Renal pelvis (tissue), 4 donors: ENCODE measurements around the gene KLHDC8A. TPM values are rescaled to one million over a fixed set of nuclear protein-coding genes. Genes with fewer than 3 reads are reported as not detected.

Experiments
- DNase-seq: peaks from one replicate; pipeline ENCODE4 v3.0.0-alpha.2; 2013
- polyA plus RNA-seq, 3 donors: library from polyadenylated mRNA; unstranded; fragments of 120-200 nt; gene quantifications; one replicate each; pipeline ENCODE4 v1.2.1, GENCODE V29; 2013; ENCODE audit not compliant: insufficient read length in 3 of 3

KLHDC8A gene
- polyA plus RNA-seq, 3 donors = 1.9 to 2.1 (median 2.1) TPM

- DNase-seq = no peak
These were observed 9.7 kb downstream of the KLHDC8A start for GRCh38 chr1:205346956-205347574.

- DNase-seq = no peak
These were observed 11.0 kb downstream of the KLHDC8A start for GRCh38 chr1:205345761-205346160.

DNA sequence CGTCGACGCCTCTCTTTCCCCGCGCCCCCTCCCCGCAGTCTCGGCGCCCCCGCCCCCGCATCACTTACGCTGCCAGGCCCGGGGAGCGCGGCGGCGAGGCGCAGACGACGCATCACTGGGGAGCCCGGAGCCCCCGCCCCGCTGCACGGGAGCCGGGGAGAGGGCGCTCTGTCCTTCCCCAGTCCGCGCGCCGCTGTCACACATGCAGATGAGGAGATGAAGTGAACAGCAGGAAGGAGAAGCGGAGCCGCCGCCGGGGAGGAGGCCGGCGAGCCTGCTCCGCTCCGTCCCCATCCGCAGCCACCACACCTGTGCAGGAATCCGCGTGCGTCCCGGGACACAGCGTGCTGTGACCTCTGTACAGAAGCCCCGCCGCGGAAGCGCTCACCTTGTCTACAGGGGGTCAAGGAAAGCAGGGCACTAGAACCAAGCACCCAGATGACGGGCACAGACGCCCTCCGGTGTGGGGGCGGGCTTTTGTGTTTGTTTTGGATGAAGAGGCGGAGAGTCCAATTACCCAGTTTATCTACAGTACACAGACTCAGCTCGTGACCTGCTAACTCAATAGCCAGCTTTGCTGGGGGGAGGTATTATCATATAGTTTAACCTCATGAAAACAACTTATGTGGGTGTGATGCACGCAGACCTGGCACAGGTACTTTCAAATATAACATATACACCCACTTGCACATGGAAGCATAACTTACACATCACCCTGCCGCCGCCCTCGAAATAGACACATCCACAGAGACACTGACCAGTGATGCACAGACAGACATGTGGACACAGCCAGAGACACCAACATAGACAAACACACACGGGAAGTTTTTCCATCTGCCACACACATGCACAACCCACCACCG, 12.4 kb downstream of the KLHDC8A start:
- no peak for DNase-seq

DNA sequence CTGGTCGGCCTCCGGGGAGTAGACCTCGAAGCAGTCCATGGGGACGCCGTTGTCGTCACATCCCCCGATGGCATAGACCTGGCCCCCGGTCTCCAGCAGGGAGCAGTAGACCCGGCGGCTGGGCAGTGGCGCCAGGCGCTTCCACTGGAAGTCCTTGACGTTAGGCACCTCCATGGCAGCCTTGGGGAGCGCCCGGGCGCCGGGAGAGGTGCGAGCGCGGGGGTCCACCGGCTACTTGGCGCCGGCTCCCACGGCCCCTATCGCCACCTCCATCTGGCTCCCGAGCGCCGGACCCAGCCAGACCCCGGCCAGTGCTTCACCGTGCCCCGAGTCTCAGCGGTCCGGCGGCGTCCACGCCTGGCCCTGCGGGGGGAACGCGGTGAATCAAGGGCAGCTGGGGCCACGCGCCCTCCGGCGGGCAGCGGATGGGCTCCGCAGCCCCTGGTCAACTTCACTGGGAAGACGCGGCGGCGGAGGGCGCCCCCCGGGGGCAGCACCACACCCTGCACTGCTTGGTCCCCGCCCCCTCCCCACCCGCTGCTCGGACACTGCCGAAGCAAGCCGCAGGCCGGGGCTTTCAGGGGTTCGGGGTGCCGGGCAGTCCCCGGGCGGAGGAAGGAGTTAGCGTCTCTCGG, 13.2 kb downstream of the KLHDC8A start:
- DNase-seq = no peak

DNA sequence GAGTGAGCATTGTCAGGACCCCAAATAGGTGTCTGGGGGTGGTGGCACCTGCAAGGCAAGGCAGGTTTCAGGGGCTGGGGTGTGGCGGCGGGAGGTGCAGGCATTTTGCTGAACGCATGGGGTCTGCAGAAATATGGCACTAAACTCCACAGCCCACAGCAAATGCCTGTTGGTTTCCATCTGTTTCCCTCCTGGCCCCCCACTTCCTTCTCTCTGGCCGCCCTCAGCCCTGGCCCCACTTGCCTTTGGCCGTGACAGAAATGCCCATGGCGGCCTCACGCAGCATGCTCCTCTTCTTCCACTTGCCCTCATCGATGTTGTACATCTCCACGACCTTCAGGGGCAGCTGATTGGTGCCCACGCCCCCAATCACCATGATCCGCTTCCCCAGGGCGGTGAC, 13.7 kb downstream of the KLHDC8A start:
- DNase-seq = no peak

GRCh38 chr1:205340676-205341075, 16.0 kb downstream of the KLHDC8A start:
- no peak for DNase-seq

DNA sequence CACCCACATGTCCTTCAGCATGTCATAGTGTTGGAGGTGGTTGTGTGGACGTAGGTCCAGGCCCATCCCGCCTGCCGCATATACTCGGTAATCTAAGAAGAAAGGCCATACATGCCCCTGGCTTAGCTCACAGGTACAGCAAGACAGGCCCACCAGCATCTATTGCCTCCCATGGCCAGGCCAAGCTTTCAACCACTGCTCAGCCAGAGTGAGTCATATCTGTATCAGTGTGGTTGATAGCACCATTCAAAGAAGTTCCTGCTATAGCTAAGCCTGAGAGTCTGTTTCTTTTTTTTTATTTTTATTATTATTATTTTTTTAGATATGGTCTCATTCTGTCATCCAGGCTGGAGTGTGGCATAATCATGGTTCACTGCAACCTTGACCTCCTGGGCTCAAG, 17.0 kb downstream of the KLHDC8A start:
- DNase-seq = no peak

DNA sequence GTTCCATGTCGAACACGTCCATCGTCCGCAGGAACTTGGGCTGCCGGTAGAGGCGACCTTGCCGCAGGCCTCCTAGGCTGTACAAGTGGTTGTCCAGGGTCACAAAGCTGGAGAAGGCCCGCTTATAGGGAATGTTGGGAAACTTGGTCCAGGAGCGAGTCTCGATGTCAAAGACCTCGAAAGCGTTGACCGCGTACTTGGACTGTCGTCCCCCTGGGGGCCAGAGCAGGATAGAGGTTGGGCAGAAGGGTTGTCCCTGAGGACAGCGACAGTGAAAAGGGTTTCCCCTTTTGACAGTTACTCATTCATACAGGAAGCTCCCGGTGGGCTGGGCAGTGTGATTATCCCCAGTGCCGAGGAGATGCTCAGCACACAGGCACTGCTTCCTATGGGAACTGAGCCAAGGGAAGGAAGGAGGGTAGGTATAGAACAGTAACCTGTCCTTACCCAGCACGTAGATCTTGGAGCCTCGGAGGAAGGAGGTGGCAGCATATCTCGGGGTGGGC, 17.5 kb downstream of the KLHDC8A start:
- DNase-seq = no peak

DNA sequence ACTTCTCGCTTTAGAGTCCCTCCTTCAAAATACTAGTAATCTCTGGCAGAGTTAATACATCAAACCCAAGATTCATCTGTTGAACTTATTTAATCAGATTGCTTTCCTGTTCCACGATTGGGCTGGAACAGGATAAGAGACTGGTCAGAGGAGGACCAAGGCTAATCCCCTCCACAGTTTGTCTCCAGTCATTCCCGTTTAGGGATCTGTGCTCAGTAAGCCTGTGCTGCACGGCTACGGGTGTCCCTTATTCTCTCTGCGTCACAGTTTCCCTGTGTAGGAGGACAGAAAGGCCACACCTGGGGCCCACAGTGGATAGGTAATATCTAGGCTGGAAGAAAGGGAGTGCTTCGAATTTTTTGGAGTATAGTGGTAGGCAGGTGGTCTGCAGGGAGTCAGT, 18.7 kb downstream of the KLHDC8A start:
- DNase-seq = no peak

DNA sequence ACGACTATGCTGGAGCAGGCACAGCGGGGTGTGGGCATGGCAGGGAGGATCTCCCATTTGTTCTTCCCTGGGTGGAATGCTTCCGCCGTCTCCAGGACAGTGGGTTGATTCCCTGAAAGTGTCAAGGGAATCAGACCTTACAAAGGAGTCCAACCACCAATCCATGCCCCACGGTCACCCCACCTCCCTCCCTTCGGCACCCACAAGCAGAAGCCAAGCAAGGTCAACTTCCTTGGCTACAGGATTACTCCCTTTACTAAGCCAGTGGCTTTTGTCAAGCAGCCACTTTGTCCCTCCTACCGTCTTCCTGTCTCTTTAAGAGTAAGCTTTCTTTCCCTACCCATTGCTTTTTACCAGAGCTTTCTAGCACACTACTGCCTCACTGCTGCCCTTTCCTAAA, 19.2 kb downstream of the KLHDC8A start:
- no peak for DNase-seq

- DNase-seq = peak; percentile 82
These were observed 21.0 kb downstream of the KLHDC8A start for GRCh38 chr1:205335692-205336091.

DNA sequence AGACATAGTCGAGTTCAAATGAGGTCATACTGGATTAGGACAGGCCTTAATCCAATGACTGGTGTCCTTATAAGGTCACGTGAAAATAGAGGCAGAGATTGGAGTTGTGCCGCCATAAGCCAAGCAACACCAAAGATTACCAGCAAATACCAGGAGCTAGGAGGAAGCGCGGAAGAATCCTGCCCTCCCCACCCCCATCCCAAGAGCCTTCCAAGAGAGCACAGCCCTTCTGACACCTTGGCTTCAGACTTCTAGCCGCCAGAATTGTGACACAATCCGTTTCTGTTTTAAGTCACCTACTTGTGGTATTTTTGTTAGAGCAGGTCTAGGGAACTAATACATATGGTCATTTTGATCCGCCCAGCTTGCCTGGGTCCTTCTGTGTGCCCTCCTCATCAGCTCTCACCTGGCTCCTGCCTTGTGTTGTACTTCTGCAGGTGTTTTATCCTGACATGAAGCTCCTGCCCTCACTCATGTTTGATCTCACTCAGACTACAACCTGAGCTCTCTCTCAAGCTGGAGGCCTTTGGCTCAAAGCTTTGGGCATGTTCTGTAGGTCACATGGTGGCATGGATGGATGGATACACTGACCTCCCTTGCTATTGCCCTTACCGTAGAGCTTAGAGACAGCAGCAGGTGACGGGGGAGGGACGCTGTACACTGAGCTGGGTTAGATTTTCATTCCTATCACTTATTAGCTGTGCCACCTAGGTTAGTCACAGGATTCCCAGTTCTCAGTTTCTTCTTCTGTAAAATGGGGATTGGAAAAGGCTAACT, 24.5 kb downstream of the KLHDC8A start:
- DNase-seq = no peak

- no peak for DNase-seq
These were observed 26.6 kb downstream of the KLHDC8A start for GRCh38 chr1:205330150-205330549.

DNA sequence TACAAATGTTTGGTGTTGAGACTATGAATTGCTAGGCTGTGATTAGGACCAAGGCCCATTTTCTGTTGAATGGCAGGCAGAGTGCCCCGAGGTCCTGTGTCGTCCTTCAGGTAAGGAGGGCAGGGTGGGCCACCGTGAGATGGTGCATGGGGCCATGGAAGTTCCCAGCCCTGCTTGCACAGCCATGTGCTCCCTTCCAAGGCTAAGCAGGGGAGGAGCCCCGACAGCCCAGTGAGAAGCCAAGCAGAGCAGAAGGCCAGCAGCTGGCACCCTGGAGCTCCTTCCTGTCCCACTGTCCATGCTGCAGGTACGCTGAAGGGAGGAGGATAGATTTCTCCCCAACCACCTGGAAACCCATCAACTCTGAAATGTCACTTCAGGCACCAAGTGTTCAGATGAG, 27.0 kb downstream of the KLHDC8A start:
- no peak for DNase-seq

DNA sequence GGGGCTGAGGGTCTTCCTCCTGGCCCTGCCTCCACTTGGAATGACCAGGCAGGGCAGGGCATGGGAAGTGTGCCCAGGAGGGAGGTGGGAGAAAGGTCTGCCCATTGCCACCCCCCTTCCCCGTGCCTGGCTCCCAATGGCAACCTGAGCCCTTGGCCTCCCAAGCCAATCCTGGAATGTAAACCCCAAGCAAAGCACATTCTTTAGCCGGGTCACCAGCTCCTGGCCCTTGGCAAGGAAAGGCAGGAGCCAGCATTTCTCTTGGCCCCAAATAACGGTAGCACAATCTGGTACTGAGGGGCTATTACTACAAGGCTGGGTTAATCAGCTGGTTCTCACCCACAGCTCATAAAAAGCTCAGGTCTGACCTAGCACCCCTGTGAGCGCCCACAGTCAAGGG, 28.2 kb downstream of the KLHDC8A start:
- DNase-seq = no peak

- DNase-seq = no peak
These were observed 29.8 kb downstream of the KLHDC8A start for GRCh38 chr1:205326812-205327466.

DNA sequence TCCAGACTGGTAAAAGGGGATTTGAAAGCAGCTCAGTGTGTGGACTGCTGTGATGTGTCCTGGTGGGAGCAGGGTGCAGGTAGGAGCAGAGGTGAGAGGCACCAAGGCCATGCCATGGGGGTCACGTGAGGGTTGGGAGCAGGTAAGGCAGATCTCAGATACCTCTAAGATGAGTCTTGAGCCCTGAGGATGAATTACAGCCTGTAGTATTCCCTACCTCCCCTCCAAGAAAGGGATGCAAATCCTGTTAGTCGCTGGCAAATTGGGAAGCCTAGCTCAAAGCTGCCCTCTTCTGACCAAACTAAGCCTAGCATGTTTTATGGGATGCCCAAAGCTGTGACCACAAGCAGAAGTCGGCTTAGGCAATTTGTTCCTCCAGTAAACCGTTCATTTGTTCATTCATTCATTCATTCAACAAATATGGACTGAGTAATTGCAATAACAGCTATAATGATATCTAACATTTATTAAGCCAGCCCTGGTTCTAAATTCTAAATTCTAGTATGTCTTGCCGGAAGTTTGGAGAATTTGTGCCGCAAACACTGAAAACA, 31.3 kb downstream of the KLHDC8A start:
- DNase-seq = peak; percentile 68

DNA sequence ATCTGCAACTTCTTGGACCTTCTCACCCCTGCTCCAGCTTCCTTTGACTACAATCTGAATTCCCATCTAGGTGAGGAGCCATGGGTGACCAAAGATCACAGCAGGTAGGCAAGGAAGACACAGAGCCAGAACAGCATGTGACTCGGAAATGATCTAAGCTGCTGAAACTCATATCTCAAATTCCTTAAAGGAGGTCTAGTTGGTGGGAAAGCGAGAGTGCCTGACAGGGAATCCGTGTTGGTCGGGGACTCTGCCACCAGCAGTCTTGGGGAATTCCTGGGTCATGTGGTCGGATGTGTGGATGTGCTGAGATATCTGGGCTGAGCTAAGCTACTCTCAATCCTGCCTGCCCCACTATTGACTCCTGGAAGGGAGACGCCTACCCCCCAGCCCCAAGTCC, 31.9 kb downstream of the KLHDC8A start:
- no peak for DNase-seq

DNA sequence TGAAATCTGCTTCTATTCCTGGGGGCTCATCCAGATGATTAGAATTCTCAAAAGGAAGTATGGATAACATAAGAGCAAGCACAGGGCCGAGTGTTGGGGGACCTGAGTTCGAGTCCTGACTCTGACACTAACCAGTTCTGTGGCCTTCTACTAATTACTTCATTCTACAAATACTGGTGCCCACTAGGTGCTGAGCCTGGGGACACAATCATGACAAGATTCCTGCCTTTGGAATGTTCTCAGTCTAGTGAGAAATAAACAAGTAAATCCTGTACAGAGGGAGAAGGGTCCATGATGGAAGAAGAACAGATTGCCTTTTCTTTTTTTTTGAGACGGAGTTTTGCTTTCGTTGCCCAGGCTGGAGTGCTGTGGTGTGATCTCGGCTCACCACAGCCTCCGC, 32.9 kb downstream of the KLHDC8A start:
- DNase-seq = no peak

- DNase-seq = no peak
These were observed 34.8 kb downstream of the KLHDC8A start for GRCh38 chr1:205321959-205322283.
